H1 (cell line): ENCODE data around the gene CDH8. TPM values are rescaled to one million over a fixed set of nuclear protein-coding genes. Genes with fewer than 3 reads are reported as not detected.

ENCODE experiments used
- CTCF ChIA-PET: fragments of 300-600 bp; sonication (Branson Sonifier 250); formaldehyde crosslinking; loops from one replicate; lab custom pipeline; 2021; ENCODE audit not compliant: partially characterized antibody; lab: Charles Lee
- POLR2A ChIA-PET: fragments of 300-600 bp; sonication (Branson Sonifier 250); formaldehyde crosslinking; loops from one replicate; lab custom pipeline; 2021; ENCODE audit warnings: inconsistent platforms; ENCODE audit not compliant: partially characterized antibody; lab: Charles Lee
- DNase-seq, 2 experiments: peaks; one replicate each; pipeline versions ENCODE4 v3.0.0 to v3.0.0-alpha.2; 2010 to 2022; ENCODE audit warnings: low spot score in 2 of 2, low read depth in 1 of 2, mixed read lengths in 1 of 2
- FAIRE-seq: peaks from 2 replicates; lab custom pipeline; 2011; peaks lifted over from hg19 to GRCh38; lab: Jason Lieb, UNC
- H2AFZ ChIP-seq: 2 replicates; pipeline ENCODE4 v1.8.1; 2012; ENCODE audit warnings: low read length, inconsistent platforms
- H2AK5ac ChIP-seq: 2 replicates; pipeline ENCODE4 v1.6.1; 2013; ENCODE audit warnings: low read depth, low read length
- H2BK120ac ChIP-seq: replicated peaks from 2 replicates; pipeline ENCODE3; 2013; ENCODE audit warnings: low read depth, low read length, inconsistent platforms
- H2BK12ac ChIP-seq: 2 replicates; pipeline ENCODE4 v1.6.1; 2013; ENCODE audit warnings: low read depth, low read length
- H2BK15ac ChIP-seq: 2 replicates; pipeline ENCODE4 v1.6.1; 2013; ENCODE audit warnings: low read length
- H2BK20ac ChIP-seq: 2 replicates; pipeline ENCODE4 v1.6.1; 2013; ENCODE audit warnings: low read length
- H2BK5ac ChIP-seq: 2 replicates; pipeline ENCODE4 v1.6.1; 2013; ENCODE audit warnings: low read depth, low read length
- H3K14ac ChIP-seq: 2 replicates; pipeline ENCODE4 v1.6.1; 2013; ENCODE audit warnings: inconsistent platforms; ENCODE audit not compliant: insufficient read length
- H3K18ac ChIP-seq: 2 replicates; pipeline ENCODE4 v1.6.1; 2013; ENCODE audit warnings: low read length; ENCODE audit errors: extremely low read depth
- H3K23ac ChIP-seq: 2 replicates; pipeline ENCODE4 v1.6.1; 2013; ENCODE audit warnings: inconsistent platforms; ENCODE audit not compliant: insufficient read length
- H3K23me2 ChIP-seq: 2 replicates; pipeline ENCODE4 v1.6.1; 2013; ENCODE audit warnings: low read depth, low read length
- H3K27ac ChIP-seq: 2 replicates; pipeline ENCODE4 v1.6.1; 2011; ENCODE audit warnings: low read depth, low read length, inconsistent platforms
- H3K27me3 ChIP-seq, 4 experiments: replicated peaks in 1 of 4; 1 replicate in 1 of 4; 2 replicates in 3 of 4; pipeline versions ENCODE4 v1.6.1 to v1.8.1; 2011 to 2013; ENCODE audit warnings: low read length in 3 of 4, mild to moderate bottlenecking in 3 of 4, inconsistent platforms in 2 of 4, mixed read lengths in 2 of 4, moderate library complexity in 1 of 4; ENCODE audit not compliant: control insufficient read depth in 3 of 4, insufficient read depth in 3 of 4; ENCODE audit errors: extremely low read depth in 1 of 4
- H3K36me3 ChIP-seq, 4 experiments: 2 replicates each; pipeline versions ENCODE4 v1.6.1 to v1.8.1; 2011 to 2013; ENCODE audit warnings: mild to moderate bottlenecking in 4 of 4, low read length in 3 of 4, moderate library complexity in 2 of 4, control low read depth in 1 of 4, inconsistent platforms in 1 of 4; ENCODE audit not compliant: insufficient read depth in 4 of 4, control insufficient read depth in 2 of 4
- H3K4ac ChIP-seq: replicated peaks from 2 replicates; pipeline ENCODE3; 2013; ENCODE audit warnings: low read length, low read depth, mixed read lengths, inconsistent platforms; ENCODE audit not compliant: insufficient read length
- H3K4me1 ChIP-seq, 4 experiments: replicated peaks in 1 of 4; 1 replicate in 1 of 4; 2 replicates in 3 of 4; pipeline versions ENCODE4 v1.6.1 to v1.8.1; 2011 to 2013; ENCODE audit warnings: low read length in 3 of 4, inconsistent platforms in 2 of 4, mixed read lengths in 1 of 4; ENCODE audit not compliant: insufficient read depth in 4 of 4, control insufficient read depth in 3 of 4
- H3K4me2 ChIP-seq, 2 experiments: 2 replicates each; pipeline versions ENCODE4 v1.6.1 to v1.8.1; 2011 to 2013; ENCODE audit warnings: low read depth in 2 of 2, low read length in 2 of 2, control low read depth in 1 of 2, inconsistent platforms in 1 of 2, mild to moderate bottlenecking in 1 of 2; ENCODE audit not compliant: insufficient read depth in 1 of 2
- H3K4me3 ChIP-seq, 4 experiments: fragments of 200-600, 300-600 bp in 1 of 4; sonication (generic), shearing (Covaris generic), sonication (Bioruptor Twin) in 1 of 4; 2 replicates each; pipeline versions ENCODE4 v1.5.1 to v1.8.1; 2011 to 2016; ENCODE audit warnings: low read length in 4 of 4, low read depth in 3 of 4, control low read depth in 2 of 4, inconsistent platforms in 2 of 4, mild to moderate bottlenecking in 2 of 4, mixed read lengths in 1 of 4, moderate library complexity in 1 of 4; ENCODE audit not compliant: insufficient read depth in 2 of 4; ENCODE audit errors: extremely low read depth in 1 of 4
- H3K56ac ChIP-seq: replicated peaks from 2 replicates; pipeline ENCODE3; 2013; ENCODE audit warnings: low read depth, mild to moderate bottlenecking, mixed read lengths, low read length, inconsistent platforms; ENCODE audit not compliant: insufficient read length
- H3K79me1 ChIP-seq: 2 replicates; pipeline ENCODE4 v1.6.1; 2013; ENCODE audit warnings: low read depth, low read length, control low read depth
- H3K79me2 ChIP-seq, 2 experiments: 2 replicates each; pipeline versions ENCODE4 v1.6.1 to v1.8.1; 2012 to 2013; ENCODE audit warnings: low read length in 2 of 2, mild to moderate bottlenecking in 2 of 2, inconsistent platforms in 1 of 2; ENCODE audit not compliant: insufficient read depth in 2 of 2, control insufficient read depth in 1 of 2
- H3K9ac ChIP-seq, 4 experiments: replicated peaks in 1 of 4; 1 replicate in 1 of 4; 2 replicates in 3 of 4; pipeline versions ENCODE4 v1.6.1 to v1.8.1; 2011 to 2013; ENCODE audit warnings: low read depth in 3 of 4, low read length in 3 of 4, control low read depth in 2 of 4, mild to moderate bottlenecking in 2 of 4, moderate library complexity in 2 of 4, inconsistent platforms in 1 of 4; ENCODE audit errors: extremely low read depth in 1 of 4
- H3K9me3 ChIP-seq, 2 experiments: 2 replicates each; pipeline versions ENCODE4 v1.6.1 to v1.8.1; 2012 to 2013; ENCODE audit warnings: mild to moderate bottlenecking in 2 of 2, moderate library complexity in 2 of 2, control low read depth in 1 of 2, inconsistent platforms in 1 of 2, low read depth in 1 of 2, low read length in 1 of 2, mixed read lengths in 1 of 2; ENCODE audit not compliant: insufficient read depth in 2 of 2
- H4K20me1 ChIP-seq, 2 experiments: replicated peaks in 1 of 2; 2 replicates each; pipeline versions ENCODE3 to v1.8.1; 2011 to 2013; ENCODE audit warnings: inconsistent platforms in 2 of 2, low read length in 2 of 2, mild to moderate bottlenecking in 1 of 2; ENCODE audit not compliant: insufficient read depth in 2 of 2, control insufficient read depth in 1 of 2
- H4K5ac ChIP-seq: 2 replicates; pipeline ENCODE4 v1.6.1; 2013; ENCODE audit warnings: low read length, low read depth, mixed read lengths, inconsistent platforms; ENCODE audit not compliant: insufficient read length
- H4K8ac ChIP-seq: 2 replicates; pipeline ENCODE4 v1.8.0; 2013; ENCODE audit warnings: mild to moderate bottlenecking, moderate library complexity, low read length, inconsistent platforms; ENCODE audit not compliant: insufficient read depth; ENCODE audit errors: extremely low read depth
- H4K91ac ChIP-seq: replicated peaks from 2 replicates; pipeline ENCODE3; 2013; ENCODE audit warnings: low read length, mixed read lengths, inconsistent platforms; ENCODE audit not compliant: insufficient read length
- ASH2L ChIP-seq: fragments of 200-600, 300-600 bp; sonication (generic); IDR thresholded peaks from one replicate; pipeline ENCODE4 v1.7.1; 2017; ENCODE audit warnings: low read length
- whole genome bisulfite sequencing, 2 experiments: shearing (Covaris generic) in 1 of 2; methylation state at CpG; one replicate each; pipeline versions ENCODE4 v1.1.6 to v1.1.7; 2013 to 2015; ENCODE audit warnings: low lambda C conversion rate in 2 of 2, mixed read lengths in 2 of 2, inconsistent platforms in 1 of 2, low coverage in 1 of 2, missing lambda C conversion rate in 1 of 2; ENCODE audit not compliant: insufficient replicate concordance in 2 of 2, insufficient coverage in 1 of 2, insufficient read length in 1 of 2; ENCODE audit errors: extremely low coverage in 1 of 2, missing lambda C conversion rate in 1 of 2; 5-methylcytosine and 5-hydroxymethylcytosine counted together
- polyA plus RNA-seq, 7 experiments: library from polyadenylated mRNA; depleted of rRNA in 3 of 7; stranded (reverse) in 5 of 7; unstranded in 2 of 7; fragments of >200 nt in 5 of 7; fragments of 200-250 nt in 2 of 7; gene quantifications; 1 replicate in 5 of 7; 2 replicates in 1 of 7; 4 replicates in 1 of 7; pipeline versions ENCODE4 v1.2.1 to v1.2.3, GENCODE V29; 2011 to 2013; ENCODE audit warnings: missing spikeins in 2 of 7, mixed read lengths in 2 of 7
- total RNA-seq: library from RNA; stranded (reverse); fragmentation: NEBNext Ultra II Directional; extraction: Animal tissue kit (Norgen Biotek cat#: 25700); gene quantifications from 2 replicates; pipeline ENCODE4 v1.2.1, GENCODE V29; 2021
- TF ChIP-seq, protein P1 (sequence below): IDR thresholded peaks from 2 replicates; pipeline ENCODE4 v1.6.1; 2011; ENCODE audit warnings: low read length, improper control_type of control experiment

CDH8 gene
- total and polyA plus RNA-seq, 2 of the 8 experiments (the other 6 are each of a cell fraction or from before 2014, with no cell fraction given), result 7.7 to 8.4 TPM

DNA sequence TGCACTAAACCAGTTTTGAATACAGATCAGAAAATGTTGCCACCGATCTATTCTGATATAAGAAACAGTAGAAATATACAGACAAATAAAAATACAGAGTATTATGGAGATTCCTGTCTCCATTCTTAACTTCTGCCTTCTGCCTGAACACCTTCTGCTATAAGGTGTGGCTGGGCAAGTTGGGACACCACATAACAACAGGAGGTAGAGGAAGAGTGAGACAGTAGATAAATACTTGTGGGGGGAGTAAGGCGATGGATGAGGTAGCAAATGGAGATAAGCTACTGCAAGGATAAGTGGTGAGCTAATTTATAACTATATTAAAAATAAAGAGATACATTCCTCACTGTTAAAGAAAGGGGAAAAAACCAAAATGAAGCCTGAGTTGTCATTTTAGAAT, 143.7 kb downstream of the CDH8 start:
- H3K4me1 ChIP-seq, result no peaks in the 10 kb centered on the region; a peak in 1 of 7 replicates
- 85% methylated on average over 2 of the region's 2 CpGs; no CpG with 5 or more reads in 1 of the 2 experiments for WGBS, 2 experiments
- H3K9ac ChIP-seq, result no peak overlapping the region
- no peak overlapping the region for H4K91ac ChIP-seq
- no peak overlapping the region for H3K4ac ChIP-seq
- H4K20me1 ChIP-seq, result no peaks in the 10 kb centered on the region
- no peak for FAIRE-seq
- no peak overlapping the region for H3K4me2 ChIP-seq
- H2BK5ac ChIP-seq, result no peak overlapping the region
- no peak overlapping the region for H2BK20ac ChIP-seq
- no peak overlapping the region for H3K4me3 ChIP-seq
- TF ChIP-seq ASH2L, result no peak
- TF ChIP-seq, protein P1, sequence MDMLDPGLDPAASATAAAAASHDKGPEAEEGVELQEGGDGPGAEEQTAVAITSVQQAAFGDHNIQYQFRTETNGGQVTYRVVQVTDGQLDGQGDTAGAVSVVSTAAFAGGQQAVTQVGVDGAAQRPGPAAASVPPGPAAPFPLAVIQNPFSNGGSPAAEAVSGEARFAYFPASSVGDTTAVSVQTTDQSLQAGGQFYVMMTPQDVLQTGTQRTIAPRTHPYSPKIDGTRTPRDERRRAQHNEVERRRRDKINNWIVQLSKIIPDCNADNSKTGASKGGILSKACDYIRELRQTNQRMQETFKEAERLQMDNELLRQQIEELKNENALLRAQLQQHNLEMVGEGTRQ, result no peak
- ChIA-PET POLR2A (no interaction called here), CTCF (no interaction called here)
- no peak overlapping the region for H3K27ac ChIP-seq
- H3K79me2 ChIP-seq, result no peaks in the 10 kb centered on the region
- no peak for DNase-seq
- no peak overlapping the region for H3K18ac ChIP-seq
- no peak overlapping the region for H2BK15ac ChIP-seq
- no peak overlapping the region for H4K8ac ChIP-seq
- H3K79me1 ChIP-seq, result no peaks in the 10 kb centered on the region
- H2BK120ac ChIP-seq, result no peak overlapping the region
- no peak overlapping the region for H2BK12ac ChIP-seq
- no peaks in the 10 kb centered on the region; the same call in 1 of the 2 replicates for H3K23me2 ChIP-seq
- no peaks in the 10 kb centered on the region for H3K9me3 ChIP-seq
- no peak overlapping the region for H2AFZ ChIP-seq
- H4K5ac ChIP-seq, result no peak overlapping the region
- no peak overlapping the region for H3K23ac ChIP-seq
- H3K36me3 ChIP-seq, result no peaks in the 10 kb centered on the region
- no peaks in the 10 kb centered on the region for H3K27me3 ChIP-seq
- H3K56ac ChIP-seq, result no peak overlapping the region
- H3K14ac ChIP-seq, result no peak overlapping the region
- H2AK5ac ChIP-seq, result no peak overlapping the region
